Measurements from ENCODE around the gene TANGO6. TPM values are rescaled to one million over a fixed set of nuclear protein-coding genes. Genes with fewer than 3 reads are reported as not detected.

Gene TANGO6
- total and polyA plus RNA-seq, 3 experiments from 2014 or later, result 19.5 to 30.3 (median 28.9) TPM

DNA sequence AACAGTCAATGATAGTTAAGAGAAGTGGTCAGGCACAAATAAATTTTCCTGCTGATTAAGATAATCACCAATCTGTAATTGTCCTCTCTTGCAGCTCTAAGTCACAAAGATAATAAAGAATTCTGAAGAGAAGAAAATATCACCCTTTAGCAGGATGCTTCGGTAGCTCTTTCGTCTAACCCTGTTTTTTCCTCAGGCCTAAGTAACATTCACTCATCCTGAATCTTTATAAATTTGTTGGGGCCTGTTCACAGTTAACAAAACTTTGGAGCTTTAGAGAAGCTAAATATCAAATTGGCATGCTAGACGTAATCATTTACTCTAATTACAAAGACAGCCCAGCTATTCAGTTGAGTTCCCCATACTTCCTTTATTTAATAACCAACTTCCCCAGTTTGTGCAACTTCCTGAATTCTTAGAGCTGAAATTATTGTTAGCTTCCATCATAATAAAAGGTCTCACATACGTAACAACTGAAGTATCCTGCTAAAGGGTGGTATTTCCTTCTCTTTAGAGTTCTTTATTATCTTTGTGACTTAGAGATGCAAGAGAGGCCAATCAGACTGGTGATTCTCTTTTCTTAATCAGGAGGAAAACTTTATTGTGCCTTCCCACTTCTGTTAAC, 118.6 kb downstream of the TANGO6 start:
- no peaks in the 10 kb centered on the region for H3K27me3 Mint-ChIP-seq
- H3K27me3 ChIP-seq (ENCODE audit: insufficient read depth, low read length, poor library complexity, severe bottlenecking), result no peaks in the 10 kb centered on the region
- H3K4me1 ChIP-seq (ENCODE audit: insufficient read depth, low read length), result no peaks in the 10 kb centered on the region
- ChIA-PET CTCF (interaction anchor here (0.5 kb wide), 1 partner anchor 60 kb away, joined by 3 read pairs; no protein-coding TSS in a partner anchor), POLR2A (no interaction called here)
- H3K27ac Mint-ChIP-seq, result no peak overlapping the region
- no peak overlapping the region for H3K4me3 ChIP-seq (ENCODE audit: low read length)
- H3K4me1 Mint-ChIP-seq, result no peaks in the 10 kb centered on the region
- DNase-seq, result no peak
- H3K36me3 Mint-ChIP-seq, result peaks cover 9 to 29% (median 11%) of the 10 kb centered on the region in 3 donors
- no peaks in the 10 kb centered on the region for H3K36me3 ChIP-seq (ENCODE audit: insufficient read depth, low read length)
- no peaks in the 10 kb centered on the region for H3K9me3 Mint-ChIP-seq
- no peak overlapping the region for H3K4me3 Mint-ChIP-seq
- H3K27ac ChIP-seq (ENCODE audit: low read depth, low read length), result no peak overlapping the region
- H3K9me3 ChIP-seq (ENCODE audit: low read length), result no peaks in the 10 kb centered on the region

DNA sequence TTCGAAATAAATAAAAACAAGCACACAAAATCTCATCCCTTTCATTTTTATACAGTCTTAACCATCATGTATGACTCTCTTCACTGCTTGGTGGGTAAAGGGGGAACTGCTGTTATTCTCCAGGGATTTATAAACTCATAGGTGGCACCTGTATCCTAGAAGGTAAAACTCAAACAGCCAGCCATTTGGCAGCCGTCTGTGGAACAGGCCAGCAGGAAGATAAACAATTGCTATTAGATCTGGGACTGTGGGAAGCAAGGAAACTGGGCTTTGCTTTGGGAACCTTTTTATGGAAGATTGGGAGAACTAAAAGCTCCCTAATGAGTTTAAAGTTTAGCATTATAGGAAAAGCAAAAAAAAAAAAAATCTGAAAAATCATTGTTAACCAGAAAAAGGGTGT, 126.0 kb downstream of the TANGO6 start:
- ChIA-PET POLR2A (no interaction called here), CTCF (no interaction called here)
- peaks cover 4 to 41% (median 14%) of the 10 kb centered on the region in 3 donors for H3K36me3 Mint-ChIP-seq
- H3K4me1 Mint-ChIP-seq, result no peaks in the 10 kb centered on the region
- Histone ChIP-seq H3K4me3 (ENCODE audit: low read length) (no peak overlapping the region), H3K36me3 (ENCODE audit: insufficient read depth, low read length) (no peaks in the 10 kb centered on the region), H3K9me3 (ENCODE audit: low read length) (no peaks in the 10 kb centered on the region), H3K27ac (ENCODE audit: low read depth, low read length) (no peak overlapping the region), H3K27me3 (ENCODE audit: insufficient read depth, low read length, poor library complexity, severe bottlenecking) (no peaks in the 10 kb centered on the region), H3K4me1 (ENCODE audit: insufficient read depth, low read length) (no peaks in the 10 kb centered on the region)
- peaks cover 0 to 3% of the 10 kb centered on the region in 2 donors for H3K27me3 Mint-ChIP-seq
- peak overlapping the region in 1 of 8 donors; percentile 14 for H3K27ac Mint-ChIP-seq
- no peaks in the 10 kb centered on the region for H3K9me3 Mint-ChIP-seq
- H3K4me3 Mint-ChIP-seq, result no peak overlapping the region
- DNase-seq, result no peak

DNA sequence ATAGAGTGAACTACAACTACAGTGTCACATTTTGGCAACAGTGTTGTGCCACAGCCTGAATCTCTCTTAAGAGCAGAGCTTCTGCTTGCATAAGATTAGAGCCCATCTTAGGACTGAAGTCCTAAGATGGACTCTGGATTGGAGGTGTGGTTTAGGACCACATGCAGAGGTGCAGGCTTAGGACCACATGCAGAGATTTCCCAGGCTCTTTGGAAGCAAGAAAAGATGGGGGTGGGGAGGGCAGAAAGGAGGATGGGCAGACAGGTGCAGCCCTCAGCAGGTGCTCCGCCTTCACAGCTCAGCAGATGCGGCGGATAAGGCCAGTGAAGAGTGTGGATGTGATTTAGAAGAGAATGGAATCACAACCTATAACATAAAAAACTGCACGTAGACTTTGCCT, 128.7 kb downstream of the TANGO6 start:
- Histone ChIP-seq H3K4me1 (ENCODE audit: insufficient read depth, low read length) (no peaks in the 10 kb centered on the region), H3K4me3 (ENCODE audit: low read length) (no peak overlapping the region), H3K27me3 (ENCODE audit: insufficient read depth, low read length, poor library complexity, severe bottlenecking) (no peaks in the 10 kb centered on the region), H3K36me3 (ENCODE audit: insufficient read depth, low read length) (peaks cover 5% of the 10 kb centered on the region), H3K9me3 (ENCODE audit: low read length) (no peaks in the 10 kb centered on the region), H3K27ac (ENCODE audit: low read depth, low read length) (no peak overlapping the region)
- Mint-ChIP-seq H3K4me1 (no peaks in the 10 kb centered on the region), H3K27ac (peak overlapping the region in 1 of 8 donors; percentile 17), H3K9me3 (no peaks in the 10 kb centered on the region), H3K27me3 (peaks cover 0 to 3% of the 10 kb centered on the region in 2 donors), H3K36me3 (peaks cover 13 to 63% (median 23%) of the 10 kb centered on the region in 3 donors), H3K4me3 (no peak overlapping the region)
- ChIA-PET CTCF (no interaction called here), POLR2A (no interaction called here)
- DNase-seq, result no peak

DNA sequence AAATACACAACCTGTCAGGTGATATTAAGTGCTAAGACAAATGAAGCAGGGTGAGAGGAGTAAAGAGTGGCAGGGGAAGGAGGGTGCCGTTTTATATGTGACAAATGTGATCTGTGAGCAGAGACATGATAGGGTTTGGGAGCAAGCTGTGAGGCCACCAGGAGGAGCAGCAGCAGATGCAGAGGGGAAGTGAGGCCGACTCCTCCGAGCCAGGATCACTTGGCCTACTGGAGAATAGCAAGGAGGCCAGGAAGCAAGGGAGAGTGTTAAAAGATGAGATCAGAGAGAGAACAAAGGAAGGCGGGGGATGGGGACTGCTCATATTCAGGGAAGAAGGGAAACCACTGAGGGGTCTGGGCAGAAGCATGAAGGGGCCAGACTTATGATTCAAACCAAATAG, 129.4 kb downstream of the TANGO6 start:
- Mint-ChIP-seq H3K4me1 (no peaks in the 10 kb centered on the region), H3K9me3 (no peaks in the 10 kb centered on the region), H3K4me3 (no peak overlapping the region), H3K27ac (peak overlapping the region in 3 of 8 donors; percentile 15 to 64 (median 47)), H3K36me3 (peaks cover 13 to 61% (median 19%) of the 10 kb centered on the region in 3 donors), H3K27me3 (peaks cover 0 to 3% of the 10 kb centered on the region in 2 donors)
- H3K27me3 ChIP-seq (ENCODE audit: insufficient read depth, low read length, poor library complexity, severe bottlenecking), result no peaks in the 10 kb centered on the region
- no peaks in the 10 kb centered on the region for H3K4me1 ChIP-seq (ENCODE audit: insufficient read depth, low read length)
- H3K36me3 ChIP-seq (ENCODE audit: insufficient read depth, low read length), result peaks cover 5% of the 10 kb centered on the region
- H3K27ac ChIP-seq (ENCODE audit: low read depth, low read length), result no peak overlapping the region
- ChIA-PET POLR2A (no interaction called here), CTCF (no interaction called here)
- DNase-seq, result no peak
- no peak overlapping the region for H3K4me3 ChIP-seq (ENCODE audit: low read length)
- H3K9me3 ChIP-seq (ENCODE audit: low read length), result no peaks in the 10 kb centered on the region

DNA sequence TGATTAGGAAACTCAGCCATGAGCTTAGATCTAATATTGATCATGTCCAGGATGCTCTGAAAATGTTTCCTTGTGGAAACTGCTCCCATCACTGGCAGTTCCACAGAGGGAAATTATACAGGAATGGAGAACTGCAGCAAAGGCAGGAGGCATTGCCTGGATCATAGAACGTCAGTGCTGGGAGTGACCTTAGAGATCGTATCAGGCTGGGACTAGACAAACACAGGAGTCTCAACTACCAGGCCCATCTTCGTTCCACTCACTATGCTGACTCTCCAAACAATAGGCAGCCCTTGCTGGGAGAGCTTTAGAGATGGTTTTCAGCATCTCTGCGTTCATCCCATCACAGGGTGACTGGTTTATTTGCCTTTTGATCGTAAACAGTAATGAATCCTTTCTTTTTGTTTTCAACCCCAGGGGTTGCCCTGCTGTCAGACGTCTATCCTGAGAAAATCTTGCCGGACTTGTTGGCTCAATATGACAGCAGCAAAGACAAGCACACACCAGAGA, 130.3 kb downstream of the TANGO6 start:
- H3K27me3 ChIP-seq (ENCODE audit: insufficient read depth, low read length, poor library complexity, severe bottlenecking), result no peaks in the 10 kb centered on the region
- no peaks in the 10 kb centered on the region for H3K4me1 Mint-ChIP-seq
- H3K9me3 ChIP-seq (ENCODE audit: low read length), result no peaks in the 10 kb centered on the region
- H3K4me3 ChIP-seq (ENCODE audit: low read length), result no peak overlapping the region
- H3K27ac ChIP-seq (ENCODE audit: low read depth, low read length), result no peak overlapping the region
- ChIA-PET POLR2A (no interaction called here), CTCF (no interaction called here)
- peaks cover 18 to 70% (median 24%) of the 10 kb centered on the region in 3 donors for H3K36me3 Mint-ChIP-seq
- H3K36me3 ChIP-seq (ENCODE audit: insufficient read depth, low read length), result peaks cover 5% of the 10 kb centered on the region
- no peaks in the 10 kb centered on the region for H3K9me3 Mint-ChIP-seq
- no peak overlapping the region for H3K27ac Mint-ChIP-seq
- peaks cover 0 to 3% of the 10 kb centered on the region in 2 donors for H3K27me3 Mint-ChIP-seq
- no peak for DNase-seq
- H3K4me1 ChIP-seq (ENCODE audit: insufficient read depth, low read length), result no peaks in the 10 kb centered on the region
- no peak overlapping the region for H3K4me3 Mint-ChIP-seq

DNA sequence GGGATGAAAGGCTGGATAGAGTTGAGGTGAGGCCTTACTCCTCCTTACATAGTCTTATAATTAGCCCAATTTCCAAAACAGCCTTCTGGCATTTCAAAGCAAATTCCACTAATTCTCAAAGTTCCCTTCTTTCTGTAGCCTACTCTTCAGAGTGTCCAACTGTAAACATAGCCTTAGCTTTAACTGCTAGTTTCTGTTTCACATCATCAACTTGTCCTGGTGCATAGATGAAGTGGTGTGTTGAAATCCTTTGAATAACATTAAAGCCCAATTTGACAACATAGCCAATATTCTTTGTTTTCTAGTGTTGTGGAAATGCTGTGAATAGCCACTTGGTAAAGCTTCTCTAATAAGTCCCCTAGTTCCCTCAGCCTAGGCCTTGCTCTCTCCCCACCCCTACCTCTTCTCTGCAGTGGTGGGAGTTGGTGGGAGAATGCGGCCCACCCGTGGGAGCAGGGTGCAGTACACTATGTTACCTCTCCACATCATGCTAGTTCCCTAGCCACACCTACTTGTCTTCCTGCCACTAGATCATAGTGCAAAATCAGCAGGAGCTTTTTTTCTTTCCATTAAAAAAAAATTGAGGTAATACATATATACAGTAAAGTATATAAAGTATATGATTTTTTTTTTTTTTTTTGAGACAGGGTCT, 135.1 kb downstream of the TANGO6 start:
- H3K27ac Mint-ChIP-seq, result peak overlapping the region in 1 of 8 donors; percentile 27
- POLR2A ChIA-PET, result no interaction called here
- CTCF ChIA-PET, result no interaction called here
- H3K36me3 Mint-ChIP-seq, result peaks cover 23 to 70% (median 33%) of the 10 kb centered on the region in 3 donors
- H3K4me1 Mint-ChIP-seq, result no peaks in the 10 kb centered on the region
- no peaks in the 10 kb centered on the region for H3K9me3 Mint-ChIP-seq
- Histone ChIP-seq H3K27ac (ENCODE audit: low read depth, low read length) (no peak overlapping the region), H3K4me1 (ENCODE audit: insufficient read depth, low read length) (no peaks in the 10 kb centered on the region), H3K9me3 (ENCODE audit: low read length) (no peaks in the 10 kb centered on the region), H3K36me3 (ENCODE audit: insufficient read depth, low read length) (peaks cover 5% of the 10 kb centered on the region), H3K4me3 (ENCODE audit: low read length) (no peak overlapping the region), H3K27me3 (ENCODE audit: insufficient read depth, low read length, poor library complexity, severe bottlenecking) (no peaks in the 10 kb centered on the region)
- no peaks in the 10 kb centered on the region for H3K27me3 Mint-ChIP-seq
- H3K4me3 Mint-ChIP-seq, result no peak overlapping the region
- DNase-seq, result no peak

DNA sequence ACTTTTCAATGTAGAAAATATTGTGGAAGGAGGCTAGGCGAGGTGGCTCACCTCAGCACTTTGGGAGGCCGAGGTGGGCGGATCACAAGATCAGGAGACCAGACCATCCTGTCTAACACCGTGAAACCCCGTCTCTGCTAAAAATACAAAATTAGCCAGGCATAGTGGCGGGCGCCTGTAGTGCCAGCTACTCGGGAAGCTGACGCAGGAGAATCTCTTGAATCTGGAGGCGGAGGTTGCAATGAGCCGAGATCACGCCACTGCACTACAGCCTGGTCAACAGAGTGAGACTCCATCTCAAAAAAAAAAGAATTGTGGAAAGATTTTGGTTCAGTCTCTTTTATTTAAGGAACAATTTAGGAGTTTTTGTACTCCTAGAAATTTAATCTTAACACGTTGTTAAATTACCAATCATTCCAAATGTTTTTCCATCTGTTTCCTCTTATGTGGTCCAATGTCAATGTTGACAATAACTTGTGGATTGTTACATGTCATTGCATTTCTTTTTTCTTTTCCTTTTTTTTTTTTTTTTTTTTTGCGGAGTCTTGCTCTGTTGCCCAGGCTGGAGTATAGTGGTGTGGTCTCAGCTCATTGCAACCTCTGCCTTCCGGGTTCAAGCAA, 137.5 kb downstream of the TANGO6 start:
- H3K36me3 Mint-ChIP-seq, result peaks cover 16 to 55% (median 23%) of the 10 kb centered on the region in 3 donors
- H3K9me3 Mint-ChIP-seq, result no peaks in the 10 kb centered on the region
- no peaks in the 10 kb centered on the region for H3K4me1 Mint-ChIP-seq
- no peaks in the 10 kb centered on the region for H3K36me3 ChIP-seq (ENCODE audit: insufficient read depth, low read length)
- no peak overlapping the region for H3K27ac ChIP-seq (ENCODE audit: low read depth, low read length)
- no peak for DNase-seq
- H3K27me3 ChIP-seq (ENCODE audit: insufficient read depth, low read length, poor library complexity, severe bottlenecking), result no peaks in the 10 kb centered on the region
- CTCF ChIA-PET, result no interaction called here
- POLR2A ChIA-PET, result no interaction called here
- no peak overlapping the region for H3K4me3 Mint-ChIP-seq
- no peak overlapping the region for H3K4me3 ChIP-seq (ENCODE audit: low read length)
- H3K27me3 Mint-ChIP-seq, result no peaks in the 10 kb centered on the region
- peak overlapping the region in 1 of 8 donors; percentile 92 for H3K27ac Mint-ChIP-seq
- no peaks in the 10 kb centered on the region for H3K9me3 ChIP-seq (ENCODE audit: low read length)
- H3K4me1 ChIP-seq (ENCODE audit: insufficient read depth, low read length), result no peaks in the 10 kb centered on the region

DNA sequence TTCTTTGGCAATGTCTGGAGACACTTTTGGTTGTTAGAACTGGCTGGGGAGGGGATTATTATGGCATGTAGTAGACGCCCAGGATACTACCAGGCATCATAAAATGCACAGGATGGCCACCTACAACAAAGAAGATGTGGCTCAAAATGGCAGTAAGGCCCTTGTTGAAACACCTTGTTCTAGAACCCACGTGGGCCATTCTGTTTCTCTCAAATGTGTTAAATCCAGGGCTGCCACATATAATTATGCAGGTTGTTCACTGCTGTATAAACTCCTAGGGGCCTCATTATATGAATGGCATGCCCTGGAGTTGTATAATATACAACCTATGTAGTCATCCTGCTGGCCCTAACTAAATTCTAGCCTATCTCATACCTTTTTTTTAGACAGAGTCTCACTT, 138.6 kb downstream of the TANGO6 start:
- Mint-ChIP-seq H3K4me3 (no peak overlapping the region), H3K36me3 (peaks cover 10 to 53% (median 23%) of the 10 kb centered on the region in 3 donors), H3K4me1 (no peaks in the 10 kb centered on the region), H3K9me3 (no peaks in the 10 kb centered on the region), H3K27ac (no peak overlapping the region), H3K27me3 (no peaks in the 10 kb centered on the region)
- no peaks in the 10 kb centered on the region for H3K9me3 ChIP-seq (ENCODE audit: low read length)
- POLR2A ChIA-PET, result no interaction called here
- H3K27ac ChIP-seq (ENCODE audit: low read depth, low read length), result no peak overlapping the region
- H3K36me3 ChIP-seq (ENCODE audit: insufficient read depth, low read length), result no peaks in the 10 kb centered on the region
- H3K27me3 ChIP-seq (ENCODE audit: insufficient read depth, low read length, poor library complexity, severe bottlenecking), result no peaks in the 10 kb centered on the region
- CTCF ChIA-PET, result no interaction called here
- H3K4me1 ChIP-seq (ENCODE audit: insufficient read depth, low read length), result no peaks in the 10 kb centered on the region
- DNase-seq, result no peak
- H3K4me3 ChIP-seq (ENCODE audit: low read length), result no peak overlapping the region
